Panc1 (cell line): ENCODE measurements around the gene SFTPD. TPM values are rescaled to one million over a fixed set of nuclear protein-coding genes. Genes with fewer than 3 reads are reported as not detected.

ENCODE experiments used
- ATAC-seq: fragments of 200-7000 bp; cut with Tn5 transposase; 2 replicates; pipeline ENCODE4 v1.9.1; 2020; ENCODE audit warnings: mild to moderate bottlenecking, moderate library complexity
- BruUV-seq: library from RNA; stranded (reverse); fragments of 400-500 nt; replicated peaks from 2 replicates; lab custom pipeline; 2021; lab: Mats Ljungman, UMichigan
- CTCF ChIA-PET: fragments of 300-600 bp; sonication (Branson Sonifier 250); formaldehyde crosslinking; loops from one replicate; lab custom pipeline; 2022; ENCODE audit warnings: antibody characterized with exemption; lab: Charles Lee
- POLR2A ChIA-PET: fragments of 300-600 bp; sonication (Branson Sonifier 250); formaldehyde crosslinking; loops from one replicate; lab custom pipeline; 2022; ENCODE audit warnings: antibody characterized with exemption; lab: Charles Lee
- DNase-seq: peaks from one replicate; pipeline ENCODE4 v3.0.0-alpha.2; 2010; ENCODE audit warnings: low read depth, low spot score
- H3K27ac ChIP-seq: 2 replicates; pipeline ENCODE4 v1.5.1; 2011; ENCODE audit warnings: mild to moderate bottlenecking, low read length, inconsistent platforms
- H3K27me3 ChIP-seq: fragments of 200-500 bp; sonication (Bioruptor generic); 2 replicates; pipeline ENCODE4 v1.6.0; 2014; ENCODE audit warnings: low read length, inconsistent platforms; ENCODE audit not compliant: control insufficient read depth, insufficient read depth
- H3K36me3 ChIP-seq: fragments of 200-500 bp; sonication (Bioruptor generic); 2 replicates; pipeline ENCODE4 v1.5.1; 2014; ENCODE audit warnings: inconsistent platforms, mild to moderate bottlenecking, low read length, moderate library complexity; ENCODE audit not compliant: control insufficient read depth, insufficient read depth
- H3K4me1 ChIP-seq: 2 replicates; pipeline ENCODE4 v1.5.1; 2011; ENCODE audit warnings: inconsistent platforms, mild to moderate bottlenecking, low read length, moderate library complexity; ENCODE audit not compliant: control insufficient read depth, insufficient read depth
- H3K4me3 ChIP-seq, 2 experiments: 2 replicates each; pipeline ENCODE4 v1.5.1; 2011 to 2012; ENCODE audit warnings: low read depth in 2 of 2, low read length in 2 of 2, mild to moderate bottlenecking in 2 of 2, inconsistent platforms in 1 of 2, moderate library complexity in 1 of 2
- H3K9me3 ChIP-seq: fragments of 200-500 bp; sonication (Bioruptor generic); 2 replicates; pipeline ENCODE4 v1.5.1; 2014; ENCODE audit warnings: low read depth, mild to moderate bottlenecking, inconsistent platforms, low read length, moderate library complexity; ENCODE audit not compliant: control insufficient read depth, insufficient read depth
- POLR2AphosphoS5 ChIP-seq: IDR thresholded peaks from 2 replicates; pipeline ENCODE4 v1.6.1; 2012; ENCODE audit warnings: mild to moderate bottlenecking, low read depth, low read length, moderate library complexity
- REST ChIP-seq, 2 experiments: IDR thresholded peaks; 2 replicates each; pipeline ENCODE4 v1.6.1; 2011 to 2012; ENCODE audit warnings: low read depth in 2 of 2, control low read depth in 1 of 2, low read length in 1 of 2, mild to moderate bottlenecking in 1 of 2, moderate library complexity in 1 of 2; ENCODE audit not compliant: insufficient read depth in 1 of 2
- SIN3A ChIP-seq: IDR thresholded peaks from 2 replicates; pipeline ENCODE4 v1.6.1; 2012; ENCODE audit warnings: low read depth, mild to moderate bottlenecking, low read length, moderate library complexity, borderline replicate concordance; ENCODE audit not compliant: insufficient read depth
- TCF7L2 ChIP-seq: IDR thresholded peaks from 2 replicates; pipeline ENCODE4 v1.6.1; 2011; ENCODE audit warnings: mild to moderate bottlenecking, low read depth, low read length, inconsistent platforms
- in situ Hi-C: cut with HindIII; loops from 2 replicates; pipeline ENCODE4 v1.10.0; 2016; ENCODE audit warnings: low sequenced_read_pairs, low pct_unique_long_range_greater_than_20kb
- intact Hi-C: fragments of 100-400 bp; cut with micrococcal nuclease; formaldehyde crosslinking; loops from one replicate; pipeline ENCODE4 v1.10.0; 2022; ENCODE audit not compliant: unreplicated experiment
- total RNA-seq: library from RNA; stranded (reverse); gene quantifications from one replicate; pipeline ENCODE4 v1.2.1, GENCODE V29; 2021; ENCODE audit not compliant: unreplicated experiment
- TF ChIP-seq, protein P1 (sequence below): fragments of 450-650 bp; IDR thresholded peaks from 2 replicates; pipeline ENCODE4 v1.5.1; 2017; ENCODE audit warnings: mild to moderate bottlenecking

The SFTPD gene
- total RNA-seq, 1 experiment from 2014 or later, result 0.36 TPM

DNA sequence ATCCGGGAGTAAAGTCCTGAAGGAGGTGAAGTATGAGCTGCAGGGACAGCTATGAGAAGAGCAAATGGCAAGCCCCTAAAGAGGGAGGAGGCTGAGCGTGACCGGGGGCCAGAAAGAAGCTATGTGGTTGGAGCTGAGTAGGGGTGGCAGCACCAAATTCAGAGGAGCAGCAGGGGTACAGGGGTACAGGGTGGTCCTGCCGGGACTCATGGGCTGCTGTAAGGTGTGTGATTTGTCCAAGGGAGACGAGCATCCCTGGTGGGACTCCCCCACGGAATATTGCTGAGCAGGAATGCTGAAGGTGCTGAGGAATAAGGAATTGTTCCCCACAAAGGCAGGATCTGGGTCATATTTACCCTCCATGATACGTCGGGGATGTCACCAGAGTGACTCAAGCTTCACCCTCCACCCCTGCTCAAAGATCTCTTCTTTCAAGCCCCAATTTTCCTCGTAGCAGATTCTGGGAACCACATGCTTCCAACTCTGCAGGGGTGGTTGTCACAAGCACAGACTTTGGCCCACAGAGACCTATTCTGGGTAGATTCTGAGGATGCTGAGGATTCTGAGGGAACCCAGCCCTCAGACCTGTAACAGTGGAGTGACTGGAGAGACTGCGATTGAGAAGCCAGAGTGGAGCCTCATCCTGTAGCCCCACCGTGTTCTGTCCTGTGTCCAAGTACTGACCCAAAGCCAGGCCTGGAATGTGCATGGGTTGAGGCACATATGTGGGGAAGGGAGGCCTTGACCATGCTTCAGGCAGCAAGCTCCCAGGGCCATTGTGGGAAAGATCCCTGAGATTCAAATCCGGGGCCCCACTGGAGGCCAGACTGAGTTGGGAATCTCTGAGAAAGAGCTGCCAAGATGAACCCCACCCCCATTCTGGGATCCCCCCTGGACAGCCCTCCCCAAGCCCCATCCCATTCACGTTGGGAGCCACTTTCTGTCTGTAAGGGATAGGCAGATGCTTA lies 4.2 kb downstream of the SFTPD start:
- CTCF ChIA-PET, result no interaction called here
- Histone ChIP-seq H3K9me3 (no peaks in the 10 kb centered on the region), H3K27ac (no peak overlapping the region), H3K27me3 (peaks cover 10% of the 10 kb centered on the region), H3K4me3 (no peak overlapping the region), H3K36me3 (no peaks in the 10 kb centered on the region), H3K4me1 (no peaks in the 10 kb centered on the region)
- ATAC-seq, result no peak
- intact Hi-C loops, result no loop called here
- POLR2A ChIA-PET, result no interaction called here
- BruUV-seq, result no TSS peak
- no peak for DNase-seq
- in situ Hi-C loops, result no loop called here
- TF ChIP-seq TCF7L2, result no peak
- no peak for TF ChIP-seq SIN3A
- TF ChIP-seq POLR2AphosphoS5, result no peak
- TF ChIP-seq, protein P1, sequence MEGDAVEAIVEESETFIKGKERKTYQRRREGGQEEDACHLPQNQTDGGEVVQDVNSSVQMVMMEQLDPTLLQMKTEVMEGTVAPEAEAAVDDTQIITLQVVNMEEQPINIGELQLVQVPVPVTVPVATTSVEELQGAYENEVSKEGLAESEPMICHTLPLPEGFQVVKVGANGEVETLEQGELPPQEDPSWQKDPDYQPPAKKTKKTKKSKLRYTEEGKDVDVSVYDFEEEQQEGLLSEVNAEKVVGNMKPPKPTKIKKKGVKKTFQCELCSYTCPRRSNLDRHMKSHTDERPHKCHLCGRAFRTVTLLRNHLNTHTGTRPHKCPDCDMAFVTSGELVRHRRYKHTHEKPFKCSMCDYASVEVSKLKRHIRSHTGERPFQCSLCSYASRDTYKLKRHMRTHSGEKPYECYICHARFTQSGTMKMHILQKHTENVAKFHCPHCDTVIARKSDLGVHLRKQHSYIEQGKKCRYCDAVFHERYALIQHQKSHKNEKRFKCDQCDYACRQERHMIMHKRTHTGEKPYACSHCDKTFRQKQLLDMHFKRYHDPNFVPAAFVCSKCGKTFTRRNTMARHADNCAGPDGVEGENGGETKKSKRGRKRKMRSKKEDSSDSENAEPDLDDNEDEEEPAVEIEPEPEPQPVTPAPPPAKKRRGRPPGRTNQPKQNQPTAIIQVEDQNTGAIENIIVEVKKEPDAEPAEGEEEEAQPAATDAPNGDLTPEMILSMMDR, result no peak
- no peak for TF ChIP-seq REST (IDR thresholded peaks at IDR 0.05; ENCODE audit: insufficient read depth in 1 of 2, low read depth in 2 of 2, low read length in 1 of 2)

DNA sequence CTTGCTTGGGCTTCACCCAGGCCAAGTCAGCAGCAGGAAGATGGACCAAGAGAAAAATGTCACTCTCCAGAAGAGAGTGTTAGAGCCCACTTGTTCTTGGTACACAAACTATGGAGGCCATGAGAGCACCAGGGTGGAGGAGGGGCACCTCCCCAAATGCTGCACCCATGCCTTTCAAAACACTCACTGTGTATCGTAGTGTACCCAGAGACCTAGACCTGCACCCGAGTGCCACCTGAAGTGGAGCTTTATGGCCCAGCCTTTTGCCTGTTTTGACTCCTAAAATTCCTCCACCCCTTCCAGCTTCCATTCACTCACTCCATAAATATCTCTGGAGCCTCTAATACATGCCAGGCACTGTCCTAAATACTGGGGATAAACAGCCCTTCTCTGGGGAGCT lies 5.0 kb downstream of the SFTPD start:
- intact Hi-C loops (no loop called here), in situ Hi-C loops (no loop called here)
- no peaks in the 10 kb centered on the region for H3K36me3 ChIP-seq
- CTCF ChIA-PET, result no interaction called here
- POLR2A ChIA-PET, result no interaction called here
- DNase-seq (no peak), ATAC-seq (no peak)
- TF ChIP-seq, protein P1, result no peak
- TF ChIP-seq SIN3A, result no peak
- TF ChIP-seq REST (IDR thresholded peaks at IDR 0.05; ENCODE audit: insufficient read depth in 1 of 2, low read depth in 2 of 2, low read length in 1 of 2), result no peak
- TF ChIP-seq POLR2AphosphoS5, result no peak
- no peak for TF ChIP-seq TCF7L2
- no TSS peak for BruUV-seq
- H3K9me3 ChIP-seq, result no peaks in the 10 kb centered on the region
- peaks cover 16% of the 10 kb centered on the region for H3K27me3 ChIP-seq
- no peaks in the 10 kb centered on the region for H3K4me1 ChIP-seq
- H3K4me3 ChIP-seq, result no peak overlapping the region
- H3K27ac ChIP-seq, result no peak overlapping the region
